ENCODE data around the gene TMEM60.

The TMEM60 gene

GRCh38 chr7:77830649-77831355, 32.6 kb upstream of the TMEM60 start:
- H3K9me3 ChIP-seq (ENCODE audit: control insufficient read depth, low read length), result no peaks in the 10 kb centered on the region
- H3K36me3 ChIP-seq (ENCODE audit: control insufficient read depth, insufficient read depth, low read length), result no peaks in the 10 kb centered on the region
- H3K9ac ChIP-seq (ENCODE audit: low read length), result no peak overlapping the region
- no peaks in the 10 kb centered on the region for H3K4me1 ChIP-seq (ENCODE audit: control insufficient read depth, insufficient read depth, low read length)
- no peak overlapping the region for H3K4me3 ChIP-seq (ENCODE audit: low read length)
- H3K27me3 ChIP-seq (ENCODE audit: control insufficient read depth, insufficient read depth, low read length), result no peaks in the 10 kb centered on the region

- Histone ChIP-seq H3K36me3 (ENCODE audit: control insufficient read depth, insufficient read depth, low read length) (no peaks in the 10 kb centered on the region), H3K4me1 (ENCODE audit: control insufficient read depth, insufficient read depth, low read length) (no peaks in the 10 kb centered on the region), H3K27me3 (ENCODE audit: control insufficient read depth, insufficient read depth, low read length) (no peaks in the 10 kb centered on the region), H3K9me3 (ENCODE audit: control insufficient read depth, low read length) (no peaks in the 10 kb centered on the region), H3K9ac (ENCODE audit: low read length) (no peak overlapping the region), H3K4me3 (ENCODE audit: low read length) (no peak overlapping the region)
These were observed 29.8 kb upstream of the TMEM60 start for GRCh38 chr7:77827999-77828398.

- H3K9me3 ChIP-seq (ENCODE audit: control insufficient read depth, low read length), result peaks cover 7% of the 10 kb centered on the region
These were observed 28.1 kb upstream of the TMEM60 start for GRCh38 chr7:77826300-77826699.

GRCh38 chr7:77825131-77825530, 26.9 kb upstream of the TMEM60 start:
- Histone ChIP-seq H3K36me3 (ENCODE audit: control insufficient read depth, insufficient read depth, low read length) (no peaks in the 10 kb centered on the region), H3K4me1 (ENCODE audit: control insufficient read depth, insufficient read depth, low read length) (no peaks in the 10 kb centered on the region), H3K9me3 (ENCODE audit: control insufficient read depth, low read length) (peaks cover 8% of the 10 kb centered on the region), H3K9ac (ENCODE audit: low read length) (no peak overlapping the region), H3K27me3 (ENCODE audit: control insufficient read depth, insufficient read depth, low read length) (no peaks in the 10 kb centered on the region), H3K4me3 (ENCODE audit: low read length) (no peak overlapping the region)

More at GRCh38 chr7:77826300-77826699, 28.1 kb upstream of the TMEM60 start:
- Histone ChIP-seq H3K4me1 (ENCODE audit: control insufficient read depth, insufficient read depth, low read length) (no peaks in the 10 kb centered on the region), H3K36me3 (ENCODE audit: control insufficient read depth, insufficient read depth, low read length) (no peaks in the 10 kb centered on the region), H3K9ac (ENCODE audit: low read length) (no peak overlapping the region), H3K27me3 (ENCODE audit: control insufficient read depth, insufficient read depth, low read length) (no peaks in the 10 kb centered on the region), H3K4me3 (ENCODE audit: low read length) (no peak overlapping the region)

- Histone ChIP-seq H3K27me3 (ENCODE audit: control insufficient read depth, insufficient read depth, low read length) (no peaks in the 10 kb centered on the region), H3K9me3 (ENCODE audit: control insufficient read depth, low read length) (peaks cover 8% of the 10 kb centered on the region), H3K4me3 (ENCODE audit: low read length) (no peak overlapping the region), H3K4me1 (ENCODE audit: control insufficient read depth, insufficient read depth, low read length) (no peaks in the 10 kb centered on the region), H3K9ac (ENCODE audit: low read length) (no peak overlapping the region), H3K36me3 (ENCODE audit: control insufficient read depth, insufficient read depth, low read length) (no peaks in the 10 kb centered on the region)
These were observed 26.4 kb upstream of the TMEM60 start for GRCh38 chr7:77824636-77825035.

- no peaks in the 10 kb centered on the region for H3K27me3 ChIP-seq (ENCODE audit: control insufficient read depth, insufficient read depth, low read length)
- H3K4me1 ChIP-seq (ENCODE audit: control insufficient read depth, insufficient read depth, low read length), result no peaks in the 10 kb centered on the region
- no peak overlapping the region for H3K4me3 ChIP-seq (ENCODE audit: low read length)
- no peak overlapping the region for H3K9ac ChIP-seq (ENCODE audit: low read length)
- no peaks in the 10 kb centered on the region for H3K36me3 ChIP-seq (ENCODE audit: control insufficient read depth, insufficient read depth, low read length)
- peaks cover 8% of the 10 kb centered on the region for H3K9me3 ChIP-seq (ENCODE audit: control insufficient read depth, low read length)
These were observed 25.6 kb upstream of the TMEM60 start for GRCh38 chr7:77823787-77824186.

GRCh38 chr7:77822269-77822668, 24.0 kb upstream of the TMEM60 start:
- no peaks in the 10 kb centered on the region for H3K27me3 ChIP-seq (ENCODE audit: control insufficient read depth, insufficient read depth, low read length)
- H3K9ac ChIP-seq (ENCODE audit: low read length), result no peak overlapping the region
- no peak overlapping the region for H3K4me3 ChIP-seq (ENCODE audit: low read length)
- H3K9me3 ChIP-seq (ENCODE audit: control insufficient read depth, low read length), result peaks cover 8% of the 10 kb centered on the region
- H3K4me1 ChIP-seq (ENCODE audit: control insufficient read depth, insufficient read depth, low read length), result no peaks in the 10 kb centered on the region
- H3K36me3 ChIP-seq (ENCODE audit: control insufficient read depth, insufficient read depth, low read length), result no peaks in the 10 kb centered on the region

GRCh38 chr7:77820967-77821366, 22.7 kb upstream of the TMEM60 start:
- no peak overlapping the region for H3K4me3 ChIP-seq (ENCODE audit: low read length)
- H3K27me3 ChIP-seq (ENCODE audit: control insufficient read depth, insufficient read depth, low read length), result no peaks in the 10 kb centered on the region
- no peak overlapping the region for H3K9ac ChIP-seq (ENCODE audit: low read length)
- H3K4me1 ChIP-seq (ENCODE audit: control insufficient read depth, insufficient read depth, low read length), result no peaks in the 10 kb centered on the region
- peaks cover 8% of the 10 kb centered on the region for H3K9me3 ChIP-seq (ENCODE audit: control insufficient read depth, low read length)
- H3K36me3 ChIP-seq (ENCODE audit: control insufficient read depth, insufficient read depth, low read length), result no peaks in the 10 kb centered on the region

GRCh38 chr7:77819021-77819420, 20.8 kb upstream of the TMEM60 start:
- Histone ChIP-seq H3K9me3 (ENCODE audit: control insufficient read depth, low read length) (peaks cover 8% of the 10 kb centered on the region), H3K4me3 (ENCODE audit: low read length) (no peak overlapping the region), H3K36me3 (ENCODE audit: control insufficient read depth, insufficient read depth, low read length) (no peaks in the 10 kb centered on the region), H3K9ac (ENCODE audit: low read length) (no peak overlapping the region), H3K27me3 (ENCODE audit: control insufficient read depth, insufficient read depth, low read length) (no peaks in the 10 kb centered on the region), H3K4me1 (ENCODE audit: control insufficient read depth, insufficient read depth, low read length) (no peaks in the 10 kb centered on the region)

GRCh38 chr7:77813180-77813579, 14.9 kb upstream of the TMEM60 start:
- Histone ChIP-seq H3K27me3 (ENCODE audit: control insufficient read depth, insufficient read depth, low read length) (no peaks in the 10 kb centered on the region), H3K4me1 (ENCODE audit: control insufficient read depth, insufficient read depth, low read length) (no peaks in the 10 kb centered on the region), H3K9ac (ENCODE audit: low read length) (no peak overlapping the region), H3K9me3 (ENCODE audit: control insufficient read depth, low read length) (no peaks in the 10 kb centered on the region), H3K36me3 (ENCODE audit: control insufficient read depth, insufficient read depth, low read length) (no peaks in the 10 kb centered on the region), H3K4me3 (ENCODE audit: low read length) (no peak overlapping the region)

- H3K9me3 ChIP-seq (ENCODE audit: control insufficient read depth, low read length), result no peaks in the 10 kb centered on the region
- no peak overlapping the region for H3K9ac ChIP-seq (ENCODE audit: low read length)
- H3K4me3 ChIP-seq (ENCODE audit: low read length), result no peak overlapping the region
- H3K27me3 ChIP-seq (ENCODE audit: control insufficient read depth, insufficient read depth, low read length), result no peaks in the 10 kb centered on the region
- no peaks in the 10 kb centered on the region for H3K4me1 ChIP-seq (ENCODE audit: control insufficient read depth, insufficient read depth, low read length)
- no peaks in the 10 kb centered on the region for H3K36me3 ChIP-seq (ENCODE audit: control insufficient read depth, insufficient read depth, low read length)
These were observed 14.1 kb upstream of the TMEM60 start for GRCh38 chr7:77812290-77812685.

GRCh38 chr7:77811516-77812289, 13.5 kb upstream of the TMEM60 start:
- Histone ChIP-seq H3K4me3 (ENCODE audit: low read length) (no peak overlapping the region), H3K27me3 (ENCODE audit: control insufficient read depth, insufficient read depth, low read length) (no peaks in the 10 kb centered on the region), H3K9ac (ENCODE audit: low read length) (no peak overlapping the region), H3K9me3 (ENCODE audit: control insufficient read depth, low read length) (no peaks in the 10 kb centered on the region), H3K4me1 (ENCODE audit: control insufficient read depth, insufficient read depth, low read length) (no peaks in the 10 kb centered on the region), H3K36me3 (ENCODE audit: control insufficient read depth, insufficient read depth, low read length) (no peaks in the 10 kb centered on the region)

Measured in mucosa of stomach (tissue), 1 donor.